PFSK-1 (cell line): ENCODE data around the gene HAUS3.

Experiments
- POLR2AphosphoS5 ChIP-seq: IDR thresholded peaks from 2 replicates; pipeline ENCODE4 v1.6.1; 2012; ENCODE audit warnings: low read depth, mild to moderate bottlenecking, control low read depth, low read length, moderate library complexity
- REST ChIP-seq, 2 experiments: IDR thresholded peaks; 2 replicates each; pipeline versions ENCODE4 v1.6.1 to v1.8.0; 2011 to 2012; ENCODE audit warnings: low read depth in 2 of 2, low read length in 2 of 2, control low read depth in 1 of 2, inconsistent platforms in 1 of 2, mild to moderate bottlenecking in 1 of 2, moderate library complexity in 1 of 2; ENCODE audit not compliant: insufficient read depth in 1 of 2
- TAF1 ChIP-seq: IDR thresholded peaks from 2 replicates; pipeline ENCODE4 v1.6.1; 2012; ENCODE audit warnings: low read length, control low read depth, borderline replicate concordance; ENCODE audit not compliant: insufficient read depth

DNA sequence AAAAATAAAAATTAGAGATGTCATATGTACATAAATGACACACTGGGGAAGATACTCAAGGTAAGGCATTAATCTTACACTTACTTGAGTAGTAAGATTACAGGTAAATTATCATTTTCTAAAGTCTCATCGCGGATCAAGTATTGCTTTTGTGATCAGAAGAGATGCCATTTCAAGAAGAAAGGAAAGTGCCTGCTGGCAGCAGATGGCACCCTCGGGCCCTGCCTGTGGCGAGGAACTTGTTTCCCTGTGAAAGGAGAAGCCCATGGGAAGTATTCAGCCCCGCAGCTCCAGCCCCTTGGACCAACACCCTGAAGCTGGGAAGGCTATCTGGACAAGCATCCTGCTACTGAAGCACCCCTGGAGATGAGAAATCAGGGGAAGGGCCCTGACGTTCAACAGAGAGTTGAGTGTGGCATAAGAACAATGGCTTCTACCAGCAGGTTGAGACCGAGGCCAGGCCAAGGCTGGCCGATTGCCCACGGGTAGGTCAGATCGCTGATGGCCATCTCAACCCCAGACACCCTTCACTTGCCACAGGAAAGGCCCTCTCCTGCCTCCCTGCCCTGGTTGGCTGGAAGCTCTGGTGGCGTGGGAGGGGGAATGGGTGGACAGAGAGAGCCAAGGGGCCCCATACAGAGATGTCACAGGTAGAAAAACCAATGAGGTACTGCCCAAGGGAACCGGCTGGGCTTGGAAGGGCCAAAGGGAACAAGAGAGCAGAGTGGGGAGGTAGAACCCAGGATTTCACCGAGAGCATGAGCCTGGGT lies 38.8 kb upstream of the HAUS3 start:
- TF ChIP-seq POLR2AphosphoS5: no peak
- no peak for TF ChIP-seq TAF1
- no peak for TF ChIP-seq REST (IDR thresholded peaks at IDR 0.05; ENCODE audit: insufficient read depth in 1 of 2, low read depth in 2 of 2, low read length in 2 of 2)
